Left lobe of liver (tissue), 2 donors: ENCODE data around the gene COL5A2. TPM values are rescaled to one million over a fixed set of nuclear protein-coding genes. Genes with fewer than 3 reads are reported as not detected.

ENCODE experiments used
- ATAC-seq: fragments of 200-7000 bp; cut with Tn5 transposase; one replicate; pipeline ENCODE4 v1.9.1; 2020; ENCODE audit warnings: mild to moderate bottlenecking, moderate library complexity
- DNase-seq: peaks from one replicate; pipeline ENCODE4 v3.0.0-alpha.2; 2020; ENCODE audit warnings: low spot score
- total RNA-seq: library from RNA; stranded (reverse); gene quantifications from one replicate; pipeline ENCODE4 v1.2.1, GENCODE V29; 2021
- donor health status: DM: no; HTN: no; CAD: no; lungs with moderate emphysema.
- donor health status: DM: no; HTN: yes; CAD: no.

Gene COL5A2
- total RNA-seq, 1 donor from 2014 or later: 6.1 TPM

DNA sequence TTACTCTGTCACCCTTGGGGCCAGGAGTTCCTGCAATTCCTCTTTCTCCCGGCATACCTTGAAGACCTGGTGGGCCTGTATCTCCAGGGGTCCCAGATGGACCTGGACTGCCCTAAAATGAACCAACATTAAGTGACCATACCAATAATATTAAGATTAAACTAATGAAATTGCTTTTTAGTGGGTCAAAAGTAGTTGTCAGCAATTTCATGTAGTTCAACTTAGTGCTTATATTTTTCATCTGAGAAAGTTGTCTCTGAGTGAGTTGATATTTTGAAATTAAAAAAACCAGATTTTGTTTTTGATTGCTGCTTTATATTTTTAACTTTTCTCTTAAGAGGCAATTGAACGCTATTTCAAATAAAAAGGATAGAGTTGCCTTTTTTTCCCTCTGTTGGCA is 122.2 kb downstream of the COL5A2 start:
- ATAC-seq (no peak), DNase-seq (no peak)

DNA sequence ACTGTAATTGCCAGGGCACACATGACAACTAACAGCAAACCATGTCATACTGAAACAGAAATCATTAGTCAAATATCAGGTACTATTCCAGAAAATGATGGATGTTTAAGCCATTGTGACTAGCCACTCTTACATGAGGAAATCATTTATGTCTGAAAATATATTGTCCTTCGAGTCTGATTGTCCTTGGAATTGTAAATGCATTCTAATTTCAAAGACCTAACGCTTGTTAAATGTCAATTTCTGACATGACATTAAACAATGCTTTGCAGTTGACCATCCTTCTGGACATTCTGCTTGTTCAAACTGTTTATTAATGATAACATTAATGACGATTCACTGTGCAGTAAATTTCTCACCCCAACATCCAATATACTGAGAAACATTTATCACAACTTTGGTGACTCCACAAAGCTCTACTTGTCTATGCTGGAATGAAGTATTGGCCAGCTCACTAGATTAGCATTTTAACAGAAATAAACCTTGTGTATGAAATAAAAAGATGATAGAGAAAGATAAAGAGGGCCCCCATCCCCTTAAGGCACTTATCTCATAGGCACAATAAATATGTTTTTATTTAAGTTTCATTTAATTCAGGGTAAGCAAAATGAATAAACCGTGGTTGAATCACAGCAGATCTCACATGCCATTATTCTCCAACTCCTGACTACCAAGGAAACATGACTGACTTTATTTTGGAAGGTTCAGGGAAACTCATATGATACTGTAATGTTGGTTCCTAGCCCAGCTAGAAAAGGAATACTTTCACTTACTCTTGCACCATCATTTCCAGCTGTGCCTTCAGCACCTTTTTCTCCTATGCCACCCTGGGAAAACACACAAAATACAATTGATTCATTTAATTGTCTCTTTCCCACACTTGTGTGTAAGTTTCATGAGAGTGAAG is 123.1 kb downstream of the COL5A2 start:
- no peak for ATAC-seq
- no peak for DNase-seq

DNA sequence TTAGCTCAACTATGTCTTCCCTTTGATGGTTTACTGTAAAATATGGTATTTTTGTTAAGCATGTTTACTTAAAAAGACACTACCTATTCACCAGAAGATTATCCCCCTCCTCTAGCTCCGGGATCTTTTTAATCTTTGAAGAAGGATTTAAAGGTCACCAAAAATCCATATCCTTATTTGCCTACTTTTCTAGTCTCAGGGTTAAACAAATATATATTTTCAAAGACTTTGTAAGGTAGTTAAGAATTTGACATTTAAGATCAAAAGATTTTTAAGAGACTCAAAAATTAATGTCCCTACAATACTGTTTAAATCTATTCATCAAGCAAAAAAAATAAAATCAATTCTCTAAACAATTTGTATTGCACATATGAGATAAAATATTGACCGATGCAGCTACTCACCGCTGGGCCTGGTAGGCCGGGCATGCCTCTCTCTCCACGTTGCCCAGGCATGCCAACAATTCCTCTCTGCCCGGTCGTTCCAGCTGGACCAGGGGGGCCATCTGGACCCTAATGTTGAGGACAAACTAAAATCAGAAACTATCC is 129.3 kb downstream of the COL5A2 start:
- DNase-seq: no peak
- no peak for ATAC-seq

- DNase-seq (no peak), ATAC-seq (no peak)
Measured at GRCh38 chr2:189049709-189050164, 129.8 kb downstream of the COL5A2 start.

GRCh38 chr2:189048189-189048588 is 131.4 kb downstream of the COL5A2 start:
- DNase-seq (no peak), ATAC-seq (no peak)

- ATAC-seq: no peak
- DNase-seq: no peak
Measured at GRCh38 chr2:189047171-189047888, 132.2 kb downstream of the COL5A2 start.

DNA sequence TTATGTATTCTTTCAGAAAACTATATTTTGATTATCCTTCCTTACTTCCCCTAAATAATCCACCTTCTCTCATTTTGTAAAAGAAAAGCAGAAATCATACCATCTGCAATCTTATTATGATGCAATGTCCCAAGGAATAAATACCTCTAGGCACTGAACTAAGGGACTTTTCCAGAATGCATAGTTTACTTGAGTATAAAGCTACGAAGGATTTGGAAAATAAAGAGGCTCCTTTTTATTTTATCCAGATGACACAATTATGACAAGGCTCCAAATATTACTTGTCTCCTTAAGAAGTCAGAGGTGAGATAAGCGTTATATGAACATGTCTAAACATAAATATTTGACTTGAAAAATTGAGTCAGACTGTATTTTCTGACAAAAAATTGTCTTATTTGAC is 133.2 kb downstream of the COL5A2 start:
- no peak for ATAC-seq
- DNase-seq: no peak

- ATAC-seq: no peak
- DNase-seq: no peak
Measured at GRCh38 chr2:189045836-189046235, 133.7 kb downstream of the COL5A2 start.

DNA sequence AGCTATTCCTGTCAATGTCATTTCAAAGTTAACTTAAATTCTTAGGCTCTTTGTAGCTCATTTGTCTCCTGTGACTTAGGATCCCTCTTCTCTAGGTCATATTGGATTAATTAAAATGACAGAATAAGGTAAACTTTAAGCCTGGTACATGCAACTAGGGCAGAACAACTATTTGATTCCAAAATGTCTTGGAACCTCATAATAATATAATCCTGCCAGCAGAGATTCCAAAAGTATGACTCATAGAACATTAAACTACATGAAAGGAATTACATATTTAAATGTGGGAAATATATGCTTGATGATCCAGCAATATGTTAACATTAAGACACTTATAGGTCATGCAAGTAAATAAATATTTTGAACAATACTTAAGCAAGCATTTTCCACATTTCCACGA is 142.0 kb downstream of the COL5A2 start:
- ATAC-seq (no peak), DNase-seq (no peak)

- no peak for ATAC-seq
- DNase-seq: no peak
Measured at GRCh38 chr2:189024901-189025618, 154.5 kb downstream of the COL5A2 start.

DNA sequence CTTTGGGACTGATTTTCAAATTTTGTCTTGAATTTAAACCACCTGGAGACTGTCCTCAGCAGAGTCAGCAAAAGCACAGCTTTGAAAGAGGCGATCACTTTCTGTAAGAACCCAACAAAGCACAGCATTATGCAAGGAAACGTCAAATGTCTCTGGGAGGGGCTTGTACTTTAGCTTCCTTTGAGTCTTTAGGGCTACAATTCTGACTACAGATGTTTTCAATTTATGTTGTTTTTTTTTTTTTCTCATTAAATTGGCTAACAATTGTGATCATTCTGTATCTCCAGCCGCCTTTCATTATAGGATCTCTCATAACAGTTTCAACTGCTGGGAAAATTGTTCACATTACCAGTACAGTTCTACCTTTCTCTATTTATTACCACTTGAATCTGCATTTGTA is 157.1 kb downstream of the COL5A2 start:
- ATAC-seq (no peak), DNase-seq (no peak)

GRCh38 chr2:189022053-189022481 is 157.5 kb downstream of the COL5A2 start:
- no peak for DNase-seq
- no peak for ATAC-seq

- ATAC-seq: no peak
- DNase-seq: no peak
Measured at GRCh38 chr2:189020179-189020578, 159.4 kb downstream of the COL5A2 start.

- DNase-seq (no peak), ATAC-seq (no peak)
Measured at GRCh38 chr2:189018631-189019030, 160.9 kb downstream of the COL5A2 start.

DNA sequence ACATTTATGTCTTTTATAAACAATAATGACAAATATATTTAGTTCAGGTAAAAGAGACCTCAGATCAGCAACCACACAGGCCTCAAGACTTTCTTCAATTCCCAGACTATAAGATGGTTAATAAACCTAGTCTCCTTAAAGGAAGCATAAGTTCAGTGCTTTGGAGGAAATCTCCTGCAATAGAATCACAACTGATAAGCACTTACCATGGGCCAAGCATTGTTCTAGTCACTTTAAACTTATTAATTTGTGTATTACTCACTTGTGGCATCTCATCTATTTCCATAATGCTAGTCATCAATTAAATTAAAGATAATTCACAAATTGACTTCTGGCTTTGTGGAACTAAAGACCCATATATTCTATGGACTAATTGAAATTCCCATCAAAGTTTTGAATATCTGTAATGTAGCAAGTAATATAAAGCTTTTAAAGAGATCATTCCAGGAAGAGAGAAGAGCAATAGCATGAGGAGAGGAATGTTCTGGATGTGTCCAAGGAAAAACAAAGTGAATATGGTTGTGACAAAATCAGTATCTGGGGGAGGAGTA is 163.2 kb downstream of the COL5A2 start:
- no peak for DNase-seq
- ATAC-seq: no peak

DNA sequence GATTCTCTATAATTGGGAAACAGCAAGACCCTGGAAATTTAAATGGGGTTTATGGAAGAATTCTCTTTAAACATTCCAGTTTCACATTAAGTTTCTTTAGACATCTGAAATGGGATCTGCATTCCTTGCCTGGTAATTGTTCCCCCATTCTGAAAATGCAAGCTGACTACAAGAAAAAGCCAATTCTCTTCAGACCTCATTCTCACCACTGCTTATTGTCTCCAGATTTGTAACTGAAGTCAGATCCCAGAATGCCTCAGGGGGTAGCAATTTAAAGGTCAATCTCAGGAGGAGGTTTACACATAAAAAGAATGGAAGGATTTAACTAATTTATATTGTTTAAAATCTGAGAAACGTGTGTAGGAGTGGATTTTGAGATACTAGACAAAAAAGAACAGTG is 164.2 kb downstream of the COL5A2 start:
- no peak for ATAC-seq
- DNase-seq: no peak

DNA sequence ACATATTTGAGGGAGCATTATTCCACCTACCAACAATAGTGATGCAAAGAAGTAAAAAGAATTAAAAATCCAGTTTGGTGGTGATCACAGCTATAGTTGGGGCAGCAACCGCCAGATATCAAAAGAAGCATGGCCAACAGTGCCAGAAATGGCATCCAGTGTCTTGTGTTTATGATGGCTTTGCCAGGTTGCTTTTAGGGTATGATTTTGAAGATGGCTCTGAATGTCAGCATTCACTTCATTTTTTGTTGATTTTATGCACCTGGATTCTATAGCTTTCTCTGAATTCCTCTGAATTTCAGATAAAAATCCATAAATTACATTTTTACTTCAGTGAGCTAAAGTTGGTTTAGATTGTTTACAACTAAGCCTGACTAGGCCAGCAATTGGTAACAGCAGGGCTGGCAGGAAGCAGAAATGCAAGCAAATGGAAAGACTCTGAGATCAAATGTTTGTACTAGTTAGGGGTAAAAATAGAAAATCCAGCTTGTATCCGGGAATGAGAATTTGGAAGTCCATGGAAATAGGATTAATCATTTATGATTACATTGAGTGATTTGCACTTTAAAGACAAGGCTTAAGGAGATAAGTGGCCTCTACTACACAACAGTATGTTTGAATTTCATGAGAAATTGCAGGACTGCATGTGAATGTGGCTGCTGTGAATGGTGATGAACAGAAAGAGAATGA is 165.0 kb downstream of the COL5A2 start:
- DNase-seq: no peak
- no peak for ATAC-seq

- no peak for DNase-seq
- no peak for ATAC-seq
Measured at GRCh38 chr2:189013671-189014448, 165.7 kb downstream of the COL5A2 start.

GRCh38 chr2:189013031-189013430 is 166.5 kb downstream of the COL5A2 start:
- DNase-seq (no peak), ATAC-seq (no peak)
